Measurements from ENCODE around the gene ZNF443.
A peak's percentile ranks its signal among the peaks of the same experiment; 100 is the strongest.
"Not testable (repeated sequence)": the region's sequence is repeated elsewhere in the genome, so short reads cannot be mapped to it uniquely, and the experiment has no call there.

ZNF443 gene

GRCh38 chr19:12411893-12412292, 28.9 kb downstream of the ZNF443 start:
- H3K9me3 ChIP-seq (ENCODE audit: control insufficient read depth, insufficient read depth, low read length), result peaks cover 33% of the 10 kb centered on the region
- no peak overlapping the region for H3K4me3 ChIP-seq (ENCODE audit: low read depth, low read length)
- no peaks in the 10 kb centered on the region for H3K4me1 ChIP-seq (ENCODE audit: control insufficient read depth, insufficient read depth, low read length)
- H3K9ac ChIP-seq (ENCODE audit: low read depth, low read length), result no peak overlapping the region
- no peak overlapping the region for H3K27ac ChIP-seq (ENCODE audit: low read depth, low read length)
- no peaks in the 10 kb centered on the region for H3K27me3 ChIP-seq (ENCODE audit: control insufficient read depth, insufficient read depth, low read length)
- no peaks in the 10 kb centered on the region for H3K36me3 ChIP-seq (ENCODE audit: control insufficient read depth, insufficient read depth, low read length)

DNA sequence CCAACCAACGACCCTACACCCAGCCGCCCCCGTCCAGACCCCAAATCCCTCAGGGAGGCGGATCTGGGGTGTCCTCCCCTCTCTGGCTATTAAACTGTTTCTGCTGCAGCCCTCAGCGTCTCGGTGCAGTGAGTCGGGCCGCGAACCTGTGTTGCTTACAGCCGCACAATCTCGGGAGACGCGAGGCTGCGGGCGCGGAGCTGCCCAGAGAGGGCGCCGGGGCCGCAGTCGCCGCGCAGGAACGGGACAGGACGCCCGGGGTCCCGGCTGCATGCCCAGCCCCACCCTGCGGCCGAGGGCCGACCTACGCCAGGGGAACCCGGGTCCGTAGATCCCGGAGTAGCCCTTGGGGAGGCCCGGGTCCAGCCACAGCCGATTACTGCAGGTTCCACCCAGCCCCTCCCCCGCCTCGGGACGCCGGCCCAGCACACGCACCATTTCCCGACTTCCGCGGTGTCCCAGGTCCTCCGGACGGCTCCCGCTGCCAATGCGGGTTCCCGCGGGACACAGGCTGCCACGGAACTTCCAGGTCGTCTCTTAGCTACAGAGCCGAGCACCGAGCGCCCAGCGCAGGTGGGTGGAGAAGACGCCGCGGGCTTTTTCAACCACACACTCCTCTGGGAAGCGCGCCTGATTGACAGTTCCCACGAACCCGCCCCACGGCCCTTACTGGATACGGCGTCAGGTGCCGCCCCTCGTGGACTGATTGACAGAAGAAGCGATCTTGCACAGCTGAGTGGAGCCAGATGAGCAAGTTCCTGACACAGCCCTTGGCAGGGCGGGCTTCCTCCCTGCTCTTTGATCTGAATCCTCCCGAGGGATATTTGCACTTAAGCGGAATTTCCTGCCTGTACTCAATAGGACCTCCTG, 40.0 kb downstream of the ZNF443 start, which contains the start of gene ZNF799:
TSS of gene ZNF799 (minus strand) at position 639 of the 870 bp plus-strand sequence. CDS start at position 438, 201 bp downstream.
- Histone ChIP-seq H3K4me1 (ENCODE audit: control insufficient read depth, insufficient read depth, low read length) (0 out of 2 replicates have a peak, but pooled peaks cover 5% of the 10 kb centered on the region), H3K36me3 (ENCODE audit: control insufficient read depth, insufficient read depth, low read length) (no peaks in the 10 kb centered on the region), H3K27me3 (ENCODE audit: control insufficient read depth, insufficient read depth, low read length) (0 out of 2 replicates have a peak, but pooled peaks cover 5% of the 10 kb centered on the region), H3K4me3 (ENCODE audit: low read depth, low read length) (peak within 1 kb of the TSS; percentile 76), H3K9me3 (ENCODE audit: control insufficient read depth, insufficient read depth, low read length) (peaks cover 3% of the 10 kb centered on the region; the same call in 1 of the 2 replicates), H3K9ac (ENCODE audit: low read depth, low read length) (no peak within 1 kb of the TSS), H3K27ac (ENCODE audit: low read depth, low read length) (peak within 1 kb of the TSS; percentile 78)

GRCh38 chr19:12399901-12400632, 40.8 kb downstream of the ZNF443 start:
- Histone ChIP-seq H3K4me3 (ENCODE audit: low read depth, low read length) (peak overlapping the region; percentile 76), H3K27ac (ENCODE audit: low read depth, low read length) (peak overlapping the region; percentile 78)
- H3K9me3 ChIP-seq (ENCODE audit: control insufficient read depth, insufficient read depth, low read length); H3K27me3 ChIP-seq (ENCODE audit: control insufficient read depth, insufficient read depth, low read length); H3K4me1 ChIP-seq (ENCODE audit: control insufficient read depth, insufficient read depth, low read length); H3K36me3 ChIP-seq (ENCODE audit: control insufficient read depth, insufficient read depth, low read length); H3K9ac ChIP-seq (ENCODE audit: low read depth, low read length): not testable (repeated sequence)

- not testable (repeated sequence) for H3K4me1 ChIP-seq (ENCODE audit: control insufficient read depth, insufficient read depth, low read length); H3K27ac ChIP-seq (ENCODE audit: low read depth, low read length); H3K27me3 ChIP-seq (ENCODE audit: control insufficient read depth, insufficient read depth, low read length); H3K4me3 ChIP-seq (ENCODE audit: low read depth, low read length); H3K9ac ChIP-seq (ENCODE audit: low read depth, low read length)
- Histone ChIP-seq H3K36me3 (ENCODE audit: control insufficient read depth, insufficient read depth, low read length) (peaks cover 17% of the 10 kb centered on the region), H3K9me3 (ENCODE audit: control insufficient read depth, insufficient read depth, low read length) (peaks cover 32% of the 10 kb centered on the region)
Observed at GRCh38 chr19:12391148-12391547, 49.7 kb downstream of the ZNF443 start.

DNA sequence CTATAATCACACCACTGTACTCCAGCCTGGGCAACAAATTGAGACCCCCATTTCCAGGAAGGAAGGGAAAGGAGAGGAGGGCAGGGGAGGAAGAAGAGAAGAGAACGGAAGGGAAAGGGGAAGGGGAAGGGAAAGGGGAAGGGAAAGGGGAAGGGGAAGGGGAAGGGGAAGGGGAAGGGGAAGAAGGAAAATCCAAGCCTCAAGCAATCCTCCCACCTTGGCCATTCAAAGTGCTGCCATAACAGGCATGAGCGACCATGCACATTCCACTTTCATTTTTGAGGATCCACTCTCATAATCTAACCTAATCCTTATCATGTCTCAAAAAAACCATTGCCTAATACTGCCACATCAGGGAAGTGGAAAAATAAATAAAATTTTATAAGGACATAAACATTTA, 54.5 kb downstream of the ZNF443 start:
- H3K27me3 ChIP-seq (ENCODE audit: control insufficient read depth, insufficient read depth, low read length); H3K4me1 ChIP-seq (ENCODE audit: control insufficient read depth, insufficient read depth, low read length); H3K9ac ChIP-seq (ENCODE audit: low read depth, low read length); H3K4me3 ChIP-seq (ENCODE audit: low read depth, low read length); H3K27ac ChIP-seq (ENCODE audit: low read depth, low read length); H3K36me3 ChIP-seq (ENCODE audit: control insufficient read depth, insufficient read depth, low read length): not testable (repeated sequence)
- peaks cover 49% of the 10 kb centered on the region for H3K9me3 ChIP-seq (ENCODE audit: control insufficient read depth, insufficient read depth, low read length)

- Histone ChIP-seq H3K27ac (ENCODE audit: low read depth, low read length) (no peak overlapping the region), H3K9me3 (ENCODE audit: control insufficient read depth, insufficient read depth, low read length) (peaks cover 56% of the 10 kb centered on the region), H3K36me3 (ENCODE audit: control insufficient read depth, insufficient read depth, low read length) (no peaks in the 10 kb centered on the region)
Observed at GRCh38 chr19:12380444-12380737, 60.4 kb downstream of the ZNF443 start.

GRCh38 chr19:12379732-12380443, 60.9 kb downstream of the ZNF443 start:
- Histone ChIP-seq H3K9ac (ENCODE audit: low read depth, low read length) (no peak overlapping the region), H3K27me3 (ENCODE audit: control insufficient read depth, insufficient read depth, low read length) (no peaks in the 10 kb centered on the region), H3K9me3 (ENCODE audit: control insufficient read depth, insufficient read depth, low read length) (peaks cover 57% of the 10 kb centered on the region), H3K4me1 (ENCODE audit: control insufficient read depth, insufficient read depth, low read length) (no peaks in the 10 kb centered on the region), H3K4me3 (ENCODE audit: low read depth, low read length) (no peak overlapping the region), H3K36me3 (ENCODE audit: control insufficient read depth, insufficient read depth, low read length) (no peaks in the 10 kb centered on the region), H3K27ac (ENCODE audit: low read depth, low read length) (no peak overlapping the region)

More at GRCh38 chr19:12380444-12380737, 60.4 kb downstream of the ZNF443 start:
- Histone ChIP-seq H3K9ac (ENCODE audit: low read depth, low read length) (no peak overlapping the region), H3K4me1 (ENCODE audit: control insufficient read depth, insufficient read depth, low read length) (no peaks in the 10 kb centered on the region), H3K4me3 (ENCODE audit: low read depth, low read length) (no peak overlapping the region), H3K27me3 (ENCODE audit: control insufficient read depth, insufficient read depth, low read length) (no peaks in the 10 kb centered on the region)

Data from HUES48 (cell line).